Prostate gland (tissue), 2 donors: ENCODE data around the gene SPAG9.

Source experiments
- POLR2A ChIP-seq: fragments of 450-650 bp; IDR thresholded peaks from one replicate; pipeline ENCODE4 v1.6.1; 2016; ENCODE audit warnings: antibody characterized with exemption, mild to moderate bottlenecking
- POLR2AphosphoS5 ChIP-seq: sonication (generic); formaldehyde crosslinking; IDR thresholded peaks from one replicate; pipeline ENCODE4 v1.6.1; 2017; ENCODE audit warnings: antibody characterized with exemption
- TF ChIP-seq, protein P1 (sequence below), 4 experiments: fragments of 200-600 bp in 2 of 4; fragments of 450-650 bp in 2 of 4; sonication (generic) in 2 of 4; IDR thresholded peaks; 1 replicate in 3 of 4; 2 replicates in 1 of 4; pipeline ENCODE4 v1.5.1; 2016 to 2019; ENCODE audit warnings: antibody characterized with exemption in 4 of 4, mild to moderate bottlenecking in 2 of 4, moderate library complexity in 2 of 4

DNA sequence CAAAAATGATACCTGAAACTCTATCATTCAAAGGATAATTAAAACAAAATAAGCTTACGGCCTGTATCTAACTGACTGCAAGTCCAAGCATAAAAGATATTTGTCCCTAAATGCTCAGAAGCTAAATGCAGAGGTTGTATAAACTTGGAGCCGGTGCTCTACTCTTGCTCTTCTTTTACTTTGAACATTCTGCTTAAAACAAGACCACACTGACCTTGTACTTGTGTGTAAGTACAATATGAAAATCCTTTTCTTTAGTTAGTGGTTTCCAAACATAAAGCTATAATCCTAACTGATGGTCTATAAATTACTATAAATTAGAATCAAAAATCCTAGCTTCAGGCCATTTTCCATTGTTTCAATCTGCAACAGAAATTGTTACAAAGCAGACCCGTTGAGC, 74.6 kb downstream of the SPAG9 start:
- TF ChIP-seq POLR2AphosphoS5: no peak
- TF ChIP-seq, protein P1, sequence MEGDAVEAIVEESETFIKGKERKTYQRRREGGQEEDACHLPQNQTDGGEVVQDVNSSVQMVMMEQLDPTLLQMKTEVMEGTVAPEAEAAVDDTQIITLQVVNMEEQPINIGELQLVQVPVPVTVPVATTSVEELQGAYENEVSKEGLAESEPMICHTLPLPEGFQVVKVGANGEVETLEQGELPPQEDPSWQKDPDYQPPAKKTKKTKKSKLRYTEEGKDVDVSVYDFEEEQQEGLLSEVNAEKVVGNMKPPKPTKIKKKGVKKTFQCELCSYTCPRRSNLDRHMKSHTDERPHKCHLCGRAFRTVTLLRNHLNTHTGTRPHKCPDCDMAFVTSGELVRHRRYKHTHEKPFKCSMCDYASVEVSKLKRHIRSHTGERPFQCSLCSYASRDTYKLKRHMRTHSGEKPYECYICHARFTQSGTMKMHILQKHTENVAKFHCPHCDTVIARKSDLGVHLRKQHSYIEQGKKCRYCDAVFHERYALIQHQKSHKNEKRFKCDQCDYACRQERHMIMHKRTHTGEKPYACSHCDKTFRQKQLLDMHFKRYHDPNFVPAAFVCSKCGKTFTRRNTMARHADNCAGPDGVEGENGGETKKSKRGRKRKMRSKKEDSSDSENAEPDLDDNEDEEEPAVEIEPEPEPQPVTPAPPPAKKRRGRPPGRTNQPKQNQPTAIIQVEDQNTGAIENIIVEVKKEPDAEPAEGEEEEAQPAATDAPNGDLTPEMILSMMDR (IDR thresholded peaks at IDR 0.05): no peak
- TF ChIP-seq POLR2A: no peak
